Suprapubic skin (tissue), 4 donors: ENCODE results near the gene ZNF460.

Experiments used
- CTCF ChIP-seq, 2 donors: fragments of 200-600 bp in 1 of 2; fragments of 450-650 bp in 1 of 2; sonication (generic) in 1 of 2; IDR thresholded peaks; one replicate each; pipeline ENCODE4 v1.5.1; 2016 to 2019; ENCODE audit warnings: antibody characterized with exemption in 2 of 2, mild to moderate bottlenecking in 1 of 2, moderate library complexity in 1 of 2
- POLR2A ChIP-seq, 2 donors: fragments of 450-650 bp; IDR thresholded peaks; one replicate each; pipeline ENCODE4 v1.6.1; 2017; ENCODE audit warnings: antibody characterized with exemption in 2 of 2, mild to moderate bottlenecking in 2 of 2, moderate library complexity in 2 of 2
- POLR2AphosphoS5 ChIP-seq, 3 donors: sonication (generic); formaldehyde crosslinking; IDR thresholded peaks; one replicate each; pipeline ENCODE4 v1.6.1; 2017; ENCODE audit warnings: antibody characterized with exemption in 3 of 3

- TF ChIP-seq CTCF (IDR thresholded peaks at IDR 0.05) (no peak), POLR2A (IDR thresholded peaks at IDR 0.05) (no peak), POLR2AphosphoS5 (IDR thresholded peaks at IDR 0.05) (no peak)
These were observed 8.1 kb downstream of the ZNF460 start for GRCh38 chr19:57288373-57288772.
